Measurements from ENCODE around the gene ZKSCAN2.

Gene ZKSCAN2

GRCh38 chr16:25257470-25257955, at the start of gene ZKSCAN2:
TSS of gene ZKSCAN2 (minus strand) at chr16:25257845. CDS start at chr16:25257127, 718 bp downstream.
- Histone ChIP-seq H3K4me3 (peak within 1 kb of the TSS; percentile 95), H3K27ac (peak within 1 kb of the TSS; percentile 97 to 98)
- no peak for DNase-seq (ENCODE audit: low spot score)
- no peak for TF ChIP-seq CTCF (IDR thresholded peaks at IDR 0.05)

GRCh38 chr16:25299792-25300590, 42.3 kb upstream of the ZKSCAN2 start:
- TF ChIP-seq CTCF (IDR thresholded peaks at IDR 0.05): no peak

GRCh38 chr16:25298165-25298872, 40.7 kb upstream of the ZKSCAN2 start:
- Histone ChIP-seq H3K4me3 (no peak overlapping the region), H3K27ac (no peak overlapping the region)
- no peak for TF ChIP-seq CTCF (IDR thresholded peaks at IDR 0.05)
- no peak for DNase-seq (ENCODE audit: low spot score)

More at GRCh38 chr16:25299792-25300590, 42.3 kb upstream of the ZKSCAN2 start:
- Histone ChIP-seq H3K4me3 (no peak overlapping the region), H3K27ac (no peak overlapping the region)
- no peak for DNase-seq (ENCODE audit: low spot score)

- no peak overlapping the region for H3K27ac ChIP-seq
- DNase-seq (ENCODE audit: low spot score): no peak
- no peak for TF ChIP-seq CTCF (IDR thresholded peaks at IDR 0.05)
- no peak overlapping the region for H3K4me3 ChIP-seq
Measured at GRCh38 chr16:25297151-25297787, 39.6 kb upstream of the ZKSCAN2 start.

- Histone ChIP-seq H3K4me3 (no peak overlapping the region), H3K27ac (no peak overlapping the region)
- no peak for DNase-seq (ENCODE audit: low spot score)
- no peak for TF ChIP-seq CTCF (IDR thresholded peaks at IDR 0.05)
Measured at GRCh38 chr16:25291580-25291979, 33.9 kb upstream of the ZKSCAN2 start.

- H3K4me3 ChIP-seq: no peak overlapping the region
- H3K27ac ChIP-seq: no peak overlapping the region
- no peak for TF ChIP-seq CTCF (IDR thresholded peaks at IDR 0.05)
- DNase-seq (ENCODE audit: low spot score): no peak
Measured at GRCh38 chr16:25289466-25289865, 31.8 kb upstream of the ZKSCAN2 start.
